ENCODE results near the gene EBF3.

Gene EBF3

DNA sequence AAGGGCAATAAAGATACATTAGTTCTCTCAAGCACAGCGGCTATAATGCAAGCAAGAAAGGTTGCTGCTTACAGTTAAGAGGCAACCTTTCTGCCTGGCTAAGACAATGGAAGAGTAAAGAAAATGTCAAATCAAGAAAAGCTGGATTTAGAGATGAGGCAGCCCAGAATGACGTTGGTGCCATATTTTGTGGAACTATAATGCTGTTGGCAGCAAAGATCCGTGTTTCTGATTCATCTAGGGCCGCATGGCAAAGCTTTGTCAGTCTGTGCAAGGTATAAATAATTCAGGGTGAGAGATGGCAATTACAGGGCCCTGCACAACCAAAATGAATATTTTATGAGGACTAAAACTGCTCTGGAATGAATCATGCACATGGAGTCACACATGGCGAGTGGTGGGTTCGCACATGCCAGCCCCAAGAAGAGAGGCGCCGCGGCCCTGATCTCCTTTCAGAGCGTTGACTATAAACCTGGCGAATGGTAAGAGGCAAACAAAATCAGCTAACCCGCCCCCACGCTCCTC lies 76.6 kb downstream of the EBF3 start:
- H3K4me3 ChIP-seq (ENCODE audit: low read depth, low read length) = no peak overlapping the region
- TF ChIP-seq, protein P1, sequence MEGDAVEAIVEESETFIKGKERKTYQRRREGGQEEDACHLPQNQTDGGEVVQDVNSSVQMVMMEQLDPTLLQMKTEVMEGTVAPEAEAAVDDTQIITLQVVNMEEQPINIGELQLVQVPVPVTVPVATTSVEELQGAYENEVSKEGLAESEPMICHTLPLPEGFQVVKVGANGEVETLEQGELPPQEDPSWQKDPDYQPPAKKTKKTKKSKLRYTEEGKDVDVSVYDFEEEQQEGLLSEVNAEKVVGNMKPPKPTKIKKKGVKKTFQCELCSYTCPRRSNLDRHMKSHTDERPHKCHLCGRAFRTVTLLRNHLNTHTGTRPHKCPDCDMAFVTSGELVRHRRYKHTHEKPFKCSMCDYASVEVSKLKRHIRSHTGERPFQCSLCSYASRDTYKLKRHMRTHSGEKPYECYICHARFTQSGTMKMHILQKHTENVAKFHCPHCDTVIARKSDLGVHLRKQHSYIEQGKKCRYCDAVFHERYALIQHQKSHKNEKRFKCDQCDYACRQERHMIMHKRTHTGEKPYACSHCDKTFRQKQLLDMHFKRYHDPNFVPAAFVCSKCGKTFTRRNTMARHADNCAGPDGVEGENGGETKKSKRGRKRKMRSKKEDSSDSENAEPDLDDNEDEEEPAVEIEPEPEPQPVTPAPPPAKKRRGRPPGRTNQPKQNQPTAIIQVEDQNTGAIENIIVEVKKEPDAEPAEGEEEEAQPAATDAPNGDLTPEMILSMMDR (IDR thresholded peaks at IDR 0.05; ENCODE audit: borderline replicate concordance, insufficient read depth, low read depth, low read length) = no peak

DNA sequence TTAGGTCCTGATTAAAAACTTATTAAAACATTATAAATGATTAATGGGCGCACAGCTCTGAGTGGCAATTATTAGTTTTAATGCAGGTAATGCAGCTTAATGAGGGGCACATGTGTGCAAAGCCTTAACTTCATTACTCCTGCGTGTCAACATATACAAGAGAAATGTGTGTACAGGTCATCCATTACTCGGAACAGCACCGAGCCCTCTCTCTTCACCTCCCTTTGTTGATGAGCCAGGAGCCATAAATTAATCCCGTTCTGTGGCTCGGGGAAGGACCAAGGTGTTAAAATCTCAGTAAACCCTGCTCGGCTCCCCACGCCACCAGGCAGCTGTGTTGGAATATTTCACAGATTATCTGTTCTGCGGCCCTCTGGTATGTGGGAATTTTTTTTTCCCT lies 77.8 kb downstream of the EBF3 start:
- TF ChIP-seq, protein P1 (IDR thresholded peaks at IDR 0.05; ENCODE audit: borderline replicate concordance, insufficient read depth, low read depth, low read length) = no peak
- no peak overlapping the region for H3K4me3 ChIP-seq (ENCODE audit: low read depth, low read length)

DNA sequence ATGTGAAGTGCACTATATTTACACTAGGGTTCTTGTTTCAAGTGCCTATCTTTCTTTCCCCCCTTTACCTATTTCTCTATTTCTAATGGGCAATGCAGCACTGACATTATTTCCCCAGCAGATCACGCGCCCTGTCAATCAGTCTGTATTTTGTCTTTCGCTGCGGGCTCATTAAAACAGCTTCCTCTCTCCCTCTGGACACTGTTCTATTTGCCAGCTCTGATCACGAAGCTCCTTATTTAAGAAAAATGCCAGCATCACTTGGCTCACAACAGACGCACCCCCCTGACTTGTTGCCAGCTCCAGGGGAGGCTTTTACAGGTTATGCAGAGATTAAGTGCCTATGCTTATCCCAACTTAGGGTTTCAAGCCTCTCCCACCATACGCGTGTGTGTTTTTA lies 78.5 kb downstream of the EBF3 start:
- H3K4me3 ChIP-seq (ENCODE audit: low read depth, low read length) = no peak overlapping the region
- TF ChIP-seq, protein P1 (IDR thresholded peaks at IDR 0.05; ENCODE audit: borderline replicate concordance, insufficient read depth, low read depth, low read length) = no peak

GRCh38 chr10:129884398-129885078 lies 79.5 kb downstream of the EBF3 start:
- H3K4me3 ChIP-seq (ENCODE audit: low read depth, low read length) = no peak overlapping the region

GRCh38 chr10:129883626-129884397 lies 80.3 kb downstream of the EBF3 start:
- no peak overlapping the region for H3K4me3 ChIP-seq (ENCODE audit: low read depth, low read length)
- TF ChIP-seq, protein P1 (IDR thresholded peaks at IDR 0.05; ENCODE audit: borderline replicate concordance, insufficient read depth, low read depth, low read length) = no peak

More at GRCh38 chr10:129884398-129885078, 79.5 kb downstream of the EBF3 start:
- TF ChIP-seq, protein P1 (IDR thresholded peaks at IDR 0.05; ENCODE audit: borderline replicate concordance, insufficient read depth, low read depth, low read length) = no peak

DNA sequence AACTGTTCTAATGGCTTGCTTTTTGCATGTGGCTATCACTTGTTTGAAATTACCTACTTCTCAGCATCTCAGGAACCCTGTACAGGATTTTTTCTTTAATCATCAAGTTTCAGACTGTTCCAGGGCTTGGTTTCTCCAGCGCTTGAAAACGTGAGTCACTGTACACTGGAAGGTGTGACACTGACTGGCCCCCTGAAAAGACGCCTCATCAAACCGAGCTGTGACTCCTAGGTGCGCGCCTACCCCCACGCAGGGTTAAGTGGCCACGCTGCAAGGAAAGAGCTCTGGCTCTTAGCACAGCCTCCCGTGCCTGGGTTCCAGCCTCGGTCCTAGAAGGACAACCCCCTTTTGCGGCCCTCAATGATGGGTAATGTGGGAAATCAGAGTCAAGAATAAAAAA lies 81.0 kb downstream of the EBF3 start:
- no peak overlapping the region for H3K4me3 ChIP-seq (ENCODE audit: low read depth, low read length)
- TF ChIP-seq, protein P1 (IDR thresholded peaks at IDR 0.05; ENCODE audit: borderline replicate concordance, insufficient read depth, low read depth, low read length) = no peak

All from GM12875 (cell line).